Lower leg skin (tissue), 4 donors: ENCODE measurements around the gene IFI27. TPM values are rescaled to one million over a fixed set of nuclear protein-coding genes. Genes with fewer than 3 reads are reported as not detected.
A peak's percentile ranks its signal among the peaks of the same experiment; 100 is the strongest.
"Not testable (repeated sequence)": the region's sequence is repeated elsewhere in the genome, so short reads cannot be mapped to it uniquely, and the experiment has no call there.

Source experiments
- DNase-seq, 2 donors: peaks; one replicate each; pipeline ENCODE4 v3.0.0-alpha.2; 2019; ENCODE audit warnings: low spot score in 2 of 2
- H3K4me3 ChIP-seq: fragments of 200-600 bp; sonication (generic); 2 replicates; pipeline ENCODE4 v1.5.1; 2017; ENCODE audit warnings: mild to moderate bottlenecking, low read depth; ENCODE audit not compliant: poor library complexity, severe bottlenecking
- POLR2A ChIP-seq, 2 donors: fragments of 450-650 bp; IDR thresholded peaks; one replicate each; pipeline ENCODE4 v1.6.1; 2016 to 2017; ENCODE audit warnings: antibody characterized with exemption in 2 of 2, mild to moderate bottlenecking in 1 of 2, moderate library complexity in 1 of 2
- WGBS, 2 donors: methylation state at CpG; one replicate each; pipeline ENCODE4 v1.1.5; 2018; 5-methylcytosine and 5-hydroxymethylcytosine counted together
- intact Hi-C: fragments of 100-400 bp; cut with DNase I; formaldehyde crosslinking; loops from one replicate; pipeline ENCODE4 v1.15.0; 2023; ENCODE audit warnings: low total_unique reads
- total RNA-seq, 4 donors: library from RNA; depleted of rRNA; stranded (reverse); fragments of >200 nt; gene quantifications; one replicate each; pipeline ENCODE4 v1.1.0, GENCODE V29; 2016
- TF ChIP-seq, protein P1 (sequence below), 3 donors: fragments of 450-650 bp; IDR thresholded peaks; one replicate each; pipeline ENCODE4 v1.5.1; 2016; ENCODE audit warnings: antibody characterized with exemption in 3 of 3, mild to moderate bottlenecking in 3 of 3, moderate library complexity in 2 of 3

The IFI27 gene
- 100 to 1,000 TPM in 2 of 4 donors, 10 to 100 TPM in 2; 70.2 to 133 (median 109) TPM for total RNA-seq

DNA sequence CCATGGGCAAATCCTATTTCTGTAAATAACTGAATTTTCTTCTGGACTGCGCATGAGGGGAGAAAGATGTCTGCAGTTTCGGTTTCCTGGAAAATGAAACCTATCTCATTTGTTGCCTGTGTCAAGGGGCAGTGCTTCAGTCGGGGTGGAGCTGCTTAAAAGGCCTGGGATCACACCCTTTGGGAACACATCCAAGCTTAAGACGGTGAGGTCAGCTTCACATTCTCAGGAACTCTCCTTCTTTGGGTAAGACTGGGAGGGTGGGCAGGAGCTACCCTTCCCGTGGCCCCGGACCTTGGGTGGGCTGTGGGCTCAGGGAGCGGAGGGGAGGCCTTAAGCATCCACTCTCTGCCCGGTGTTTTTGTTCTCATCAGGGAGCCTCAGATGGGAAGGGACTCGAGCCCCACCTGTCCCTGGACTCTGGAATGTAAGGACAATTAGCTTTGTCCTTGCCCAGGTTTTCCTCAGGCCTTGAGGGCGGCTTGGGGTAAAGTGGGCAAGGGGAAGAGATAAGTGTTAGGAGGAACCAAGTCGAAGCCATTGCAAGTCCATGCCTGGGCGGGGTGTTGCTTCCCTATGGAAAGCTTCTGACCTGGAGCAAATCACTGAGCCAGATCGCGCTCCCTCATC is at the start of gene IFI27:
IFI27 (plus strand) TSS at position 185 of the 630 bp plus-strand sequence.
- TF ChIP-seq, protein P1, sequence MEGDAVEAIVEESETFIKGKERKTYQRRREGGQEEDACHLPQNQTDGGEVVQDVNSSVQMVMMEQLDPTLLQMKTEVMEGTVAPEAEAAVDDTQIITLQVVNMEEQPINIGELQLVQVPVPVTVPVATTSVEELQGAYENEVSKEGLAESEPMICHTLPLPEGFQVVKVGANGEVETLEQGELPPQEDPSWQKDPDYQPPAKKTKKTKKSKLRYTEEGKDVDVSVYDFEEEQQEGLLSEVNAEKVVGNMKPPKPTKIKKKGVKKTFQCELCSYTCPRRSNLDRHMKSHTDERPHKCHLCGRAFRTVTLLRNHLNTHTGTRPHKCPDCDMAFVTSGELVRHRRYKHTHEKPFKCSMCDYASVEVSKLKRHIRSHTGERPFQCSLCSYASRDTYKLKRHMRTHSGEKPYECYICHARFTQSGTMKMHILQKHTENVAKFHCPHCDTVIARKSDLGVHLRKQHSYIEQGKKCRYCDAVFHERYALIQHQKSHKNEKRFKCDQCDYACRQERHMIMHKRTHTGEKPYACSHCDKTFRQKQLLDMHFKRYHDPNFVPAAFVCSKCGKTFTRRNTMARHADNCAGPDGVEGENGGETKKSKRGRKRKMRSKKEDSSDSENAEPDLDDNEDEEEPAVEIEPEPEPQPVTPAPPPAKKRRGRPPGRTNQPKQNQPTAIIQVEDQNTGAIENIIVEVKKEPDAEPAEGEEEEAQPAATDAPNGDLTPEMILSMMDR (IDR thresholded peaks at IDR 0.05) = no peak
- no peak for TF ChIP-seq POLR2A (IDR thresholded peaks at IDR 0.05)
- intact Hi-C loops = no loop called here
- WGBS, 2 donors = 47 to 65% methylated on average over 12 to 14 of the region's 14 CpGs
- H3K4me3 ChIP-seq = no peak within 1 kb of the TSS
- peak; percentile 56 to 85 for DNase-seq

DNA sequence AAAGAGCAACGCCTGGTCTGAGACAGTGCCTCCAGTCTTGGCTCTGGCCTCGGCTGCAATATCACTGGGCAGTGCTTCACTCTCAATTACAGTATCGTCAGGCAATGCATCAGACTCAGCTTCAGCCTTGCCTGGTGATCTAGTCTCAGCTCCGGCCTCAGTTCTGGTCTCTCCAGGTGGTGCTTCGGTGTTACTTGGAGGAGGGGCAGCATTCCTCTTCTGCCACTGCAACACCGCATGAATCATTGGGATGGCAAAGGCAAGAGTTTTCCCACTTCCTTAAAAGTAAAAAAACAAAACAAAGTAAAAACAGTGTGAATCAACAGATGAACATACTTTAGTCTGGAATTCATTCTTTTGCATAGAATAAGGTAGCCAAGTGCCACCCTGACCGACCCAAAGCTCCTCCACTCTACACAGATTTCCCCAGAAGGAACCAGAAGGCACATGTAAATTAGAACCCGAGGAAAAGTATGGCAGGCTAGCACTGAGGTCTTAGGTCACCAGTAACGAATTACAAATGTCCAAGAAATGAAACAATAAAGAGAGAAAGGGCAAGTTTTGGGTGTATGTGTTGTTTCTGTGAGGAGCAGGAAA is 48.1 kb upstream of the IFI27 start:
- WGBS, 2 donors = 79 to 85% methylated on average over 9 of the region's 9 CpGs

DNA sequence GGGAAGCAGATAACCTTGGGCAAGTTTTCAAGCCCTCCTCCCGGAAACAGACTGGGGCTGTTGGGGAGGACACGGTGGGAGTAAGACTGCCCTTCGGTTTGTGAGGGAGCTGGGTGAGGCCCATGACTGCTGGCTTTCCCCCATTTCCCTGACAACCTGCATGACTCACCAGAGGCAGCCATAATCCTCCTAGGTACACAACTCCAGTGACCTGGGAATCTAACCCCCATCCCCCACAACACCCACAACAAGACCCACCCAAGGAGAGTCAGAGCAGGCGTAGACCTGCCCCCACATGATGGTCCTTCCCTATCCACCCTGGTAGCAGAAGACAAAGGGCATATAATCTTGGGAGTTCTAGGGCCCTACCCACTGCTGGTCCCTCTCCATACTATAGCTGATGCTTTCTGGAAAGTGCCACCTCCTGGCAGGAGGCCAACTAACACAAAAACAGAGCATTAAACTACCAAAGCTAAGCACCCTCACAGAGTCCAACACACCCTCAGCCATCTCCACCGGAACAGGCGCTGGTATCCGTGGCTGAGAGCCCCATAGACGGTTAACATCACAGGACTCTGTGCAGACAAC is 44.4 kb upstream of the IFI27 start:
- no peak overlapping the region for H3K4me3 ChIP-seq
- TF ChIP-seq POLR2A (IDR thresholded peaks at IDR 0.05) = no peak
- TF ChIP-seq, protein P1 (IDR thresholded peaks at IDR 0.05) = no peak
- WGBS, 2 donors = 61 to 62% methylated on average over 8 of the region's 8 CpGs
- DNase-seq = peak in 1 of 2 donors; percentile 63
- intact Hi-C loops = no loop called here

More for the DNA sequence above, 48.1 kb upstream of the IFI27 start:
- intact Hi-C loops = no loop called here
- TF ChIP-seq POLR2A (IDR thresholded peaks at IDR 0.05) = no peak
- TF ChIP-seq, protein P1 (IDR thresholded peaks at IDR 0.05) = no peak
- peak in 1 of 2 donors; percentile 60 for DNase-seq
- H3K4me3 ChIP-seq = no peak overlapping the region

DNA sequence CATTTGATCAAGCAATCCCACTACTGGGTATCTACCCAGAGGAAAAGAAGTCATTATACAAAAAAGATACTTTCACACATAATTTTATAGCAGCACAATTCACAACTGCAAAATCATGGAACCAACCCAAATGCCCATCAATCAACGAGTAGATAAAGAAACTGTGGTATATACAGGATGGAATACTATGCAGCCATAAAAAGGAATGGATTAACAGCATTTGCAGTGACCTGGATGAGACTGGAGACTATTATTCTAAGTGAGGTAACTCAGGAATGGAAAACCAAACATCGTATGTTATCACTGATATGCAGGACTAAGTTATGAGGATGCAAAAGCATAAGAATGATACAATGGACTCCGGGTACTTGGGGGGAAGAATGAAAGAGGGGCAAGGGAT is 38.5 kb upstream of the IFI27 start:
- 93 to 95% methylated on average over 3 of the region's 3 CpGs for WGBS, 2 donors
- DNase-seq, H3K4me3 ChIP-seq, intact Hi-C loops: not testable (repeated sequence)

DNA sequence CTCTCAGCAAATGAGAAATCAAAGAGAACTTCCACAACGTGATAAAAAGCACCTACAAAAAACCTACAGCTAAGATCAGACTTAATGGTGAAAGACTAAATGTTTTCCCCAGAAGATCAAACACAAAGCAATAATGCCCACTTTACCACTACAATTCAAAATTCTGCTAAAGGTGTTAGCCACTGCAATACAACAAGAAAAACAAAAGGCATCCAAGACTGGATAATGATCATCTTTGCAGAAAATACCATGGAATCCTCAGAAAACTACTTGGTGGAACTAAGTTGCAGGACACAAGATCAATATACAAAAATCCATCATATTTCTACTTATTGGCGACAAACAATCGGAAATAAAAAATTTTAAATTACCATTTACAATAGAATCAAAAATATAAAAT is 36.0 kb upstream of the IFI27 start:
- 94 to 95% methylated on average over 3 of the region's 3 CpGs for WGBS, 2 donors
- H3K4me3 ChIP-seq = no peak overlapping the region
- DNase-seq = no peak
- TF ChIP-seq POLR2A (IDR thresholded peaks at IDR 0.05) = no peak
- TF ChIP-seq, protein P1 (IDR thresholded peaks at IDR 0.05) = no peak
- intact Hi-C loops = no loop called here

DNA sequence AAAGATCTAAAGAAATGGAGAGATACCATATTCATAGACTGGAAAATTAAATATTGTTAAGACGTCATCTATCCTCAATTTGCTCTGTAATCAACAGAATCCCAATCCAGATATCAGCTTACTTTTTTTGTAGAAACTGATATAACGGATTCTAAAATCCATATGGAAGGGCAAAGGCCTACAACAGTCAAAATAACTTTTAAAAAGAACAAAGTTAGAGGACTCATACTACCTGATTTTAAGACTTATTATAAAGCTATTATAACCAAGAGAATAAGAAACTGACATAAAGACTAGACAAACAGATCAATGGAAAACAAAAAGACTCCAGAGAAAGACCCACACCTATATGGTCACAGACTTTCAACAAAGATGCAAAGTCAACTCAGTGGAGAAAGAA is 35.5 kb upstream of the IFI27 start:
- intact Hi-C loops = no loop called here

More for the DNA sequence above, 35.5 kb upstream of the IFI27 start:
- no peak for DNase-seq
- TF ChIP-seq POLR2A (IDR thresholded peaks at IDR 0.05) = no peak
- TF ChIP-seq, protein P1 (IDR thresholded peaks at IDR 0.05) = no peak
- H3K4me3 ChIP-seq = no peak overlapping the region
- WGBS, 2 donors = 97 to 98% methylated on average over 2 of the region's 2 CpGs
